IMR-90 (cell line): ENCODE data around the gene ZNF407. TPM values are rescaled to one million over a fixed set of nuclear protein-coding genes. Genes with fewer than 3 reads are reported as not detected.

Experiments
- ATAC-seq: fragments of 200-7000 bp; cut with Tn5 transposase; 2 replicates; pipeline ENCODE4 v1.9.1; 2020; ENCODE audit warnings: low read depth, mild to moderate bottlenecking, moderate library complexity
- BruUV-seq: library from RNA; stranded (reverse); fragments of 400-500 nt; replicated peaks from 2 replicates; lab custom pipeline; 2021; lab: Mats Ljungman, UMichigan
- CTCF ChIA-PET: fragments of 300-600 bp; formaldehyde crosslinking; extraction: SDS; loops from one replicate; lab custom pipeline; 2021; ENCODE audit warnings: antibody characterized with exemption; lab: Yijun Ruan, JAX
- POLR2A ChIA-PET: fragments of 300-600 bp; sonication (Branson Sonifier 250); formaldehyde crosslinking; loops from one replicate; lab custom pipeline; 2022; ENCODE audit warnings: antibody characterized with exemption; ENCODE audit not compliant: unreplicated experiment; lab: Charles Lee
- DNase-seq: peaks from one replicate; pipeline ENCODE4 v3.0.0; 2013
- H2AFZ ChIP-seq: replicated peaks from 2 replicates; pipeline ENCODE3; 2013; ENCODE audit warnings: low read length, mild to moderate bottlenecking; ENCODE audit not compliant: poor library complexity
- H2AK5ac ChIP-seq: 2 replicates; pipeline ENCODE4 v1.6.1; 2013; ENCODE audit warnings: low read depth, low read length, inconsistent platforms
- H2AK9ac ChIP-seq: replicated peaks from 2 replicates; pipeline ENCODE3; 2013; ENCODE audit warnings: mild to moderate bottlenecking, low read depth, low read length, moderate library complexity; ENCODE audit not compliant: poor library complexity
- H2BK120ac ChIP-seq: 2 replicates; pipeline ENCODE4 v1.6.1; 2013; ENCODE audit warnings: low read depth, low read length, inconsistent platforms
- H2BK15ac ChIP-seq: 3 replicates; pipeline ENCODE4 v1.6.1; 2013; ENCODE audit warnings: low read depth, low read length, inconsistent platforms
- H2BK20ac ChIP-seq: 2 replicates; pipeline ENCODE4 v1.6.1; 2013; ENCODE audit warnings: low read depth, mild to moderate bottlenecking, inconsistent platforms, low read length, moderate library complexity
- H2BK5ac ChIP-seq: 2 replicates; pipeline ENCODE4 v1.6.1; 2013; ENCODE audit warnings: mild to moderate bottlenecking, low read depth, low read length, inconsistent platforms; ENCODE audit not compliant: poor library complexity, severe bottlenecking
- H3K14ac ChIP-seq: replicated peaks from 2 replicates; pipeline ENCODE4 v1.6.1; 2013; ENCODE audit warnings: low read depth, low read length, inconsistent platforms
- H3K18ac ChIP-seq: 2 replicates; pipeline ENCODE4 v1.6.1; 2013; ENCODE audit warnings: low read depth, low read length, control low read depth
- H3K23ac ChIP-seq: 2 replicates; pipeline ENCODE4 v1.6.1; 2013; ENCODE audit warnings: low read depth, low read length, inconsistent platforms
- H3K27ac ChIP-seq: 2 replicates; pipeline ENCODE4 v1.5.1; 2013; ENCODE audit warnings: mild to moderate bottlenecking, control low read depth, low read length; ENCODE audit not compliant: insufficient read depth
- H3K27me3 ChIP-seq: 2 replicates; pipeline ENCODE4 v1.6.1; 2013; ENCODE audit warnings: low read length; ENCODE audit not compliant: control insufficient read depth, insufficient read depth
- H3K36me3 ChIP-seq: 2 replicates; pipeline ENCODE4 v1.6.1; 2013; ENCODE audit warnings: low read length, mixed read lengths; ENCODE audit not compliant: control insufficient read depth, insufficient read depth
- H3K4ac ChIP-seq: 2 replicates; pipeline ENCODE4 v1.6.1; 2013; ENCODE audit warnings: low read depth, low read length, inconsistent platforms
- H3K4me1 ChIP-seq: 2 replicates; pipeline ENCODE4 v1.6.1; 2013; ENCODE audit warnings: low read length, mixed read lengths; ENCODE audit not compliant: control insufficient read depth, insufficient read depth
- H3K4me2 ChIP-seq: 2 replicates; pipeline ENCODE4 v1.6.1; 2013; ENCODE audit warnings: low read depth, mild to moderate bottlenecking, control low read depth, low read length, moderate library complexity
- H3K4me3 ChIP-seq: 2 replicates; pipeline ENCODE4 v1.5.1; 2013; ENCODE audit warnings: low read depth, mild to moderate bottlenecking, control low read depth, low read length, moderate library complexity; ENCODE audit not compliant: insufficient read depth
- H3K56ac ChIP-seq: 2 replicates; pipeline ENCODE4 v1.6.1; 2013; ENCODE audit warnings: low read length, inconsistent platforms; ENCODE audit not compliant: insufficient read depth; ENCODE audit errors: extremely low read depth
- H3K79me1 ChIP-seq, 2 experiments: 2 replicates each; pipeline ENCODE4 v1.6.1; 2013; ENCODE audit warnings: low read length in 2 of 2, inconsistent platforms in 1 of 2, low read depth in 1 of 2
- H3K9ac ChIP-seq: 2 replicates; pipeline ENCODE4 v1.6.1; 2013; ENCODE audit warnings: low read depth, low read length, control low read depth
- H3K9me1 ChIP-seq: 2 replicates; pipeline ENCODE4 v1.6.1; 2013; ENCODE audit warnings: low read length, inconsistent platforms; ENCODE audit not compliant: insufficient read depth
- H3K9me3 ChIP-seq: 2 replicates; pipeline ENCODE4 v1.6.1; 2013; ENCODE audit warnings: low read length; ENCODE audit not compliant: control insufficient read depth, insufficient read depth
- H4K20me1 ChIP-seq: 2 replicates; pipeline ENCODE4 v1.6.1; 2013; ENCODE audit warnings: low read length, inconsistent platforms; ENCODE audit not compliant: insufficient read depth
- H4K5ac ChIP-seq: 2 replicates; pipeline ENCODE4 v1.6.1; 2013; ENCODE audit warnings: mild to moderate bottlenecking, low read depth, low read length, control low read depth
- H4K8ac ChIP-seq, 2 experiments: 2 replicates each; pipeline ENCODE4 v1.6.1; 2013; ENCODE audit warnings: low read depth in 2 of 2, low read length in 2 of 2, control low read depth in 1 of 2, inconsistent platforms in 1 of 2
- H4K91ac ChIP-seq: 2 replicates; pipeline ENCODE4 v1.6.1; 2013; ENCODE audit warnings: low read depth, low read length, inconsistent platforms; ENCODE audit not compliant: insufficient read depth
- BHLHE40 ChIP-seq: fragments of 150-350 bp; IDR thresholded peaks from 2 replicates; pipeline ENCODE4 v1.6.1; 2016; ENCODE audit warnings: mild to moderate bottlenecking, low read depth, low read length
- CEBPB ChIP-seq: IDR thresholded peaks from 2 replicates; pipeline ENCODE4 v1.6.1; 2012; ENCODE audit warnings: low read depth, low read length, improper control_type of control experiment
- CHD1 ChIP-seq: IDR thresholded peaks from 2 replicates; pipeline ENCODE4 v1.6.1; 2012; ENCODE audit warnings: low read depth, low read length, improper control_type of control experiment
- MAFK ChIP-seq: IDR thresholded peaks from 2 replicates; pipeline ENCODE4 v1.6.1; 2012; ENCODE audit warnings: low read depth, low read length, improper control_type of control experiment
- MAZ ChIP-seq: IDR thresholded peaks from 2 replicates; pipeline ENCODE4 v1.6.1; 2012; ENCODE audit warnings: low read depth, mild to moderate bottlenecking, low read length, improper control_type of control experiment, moderate library complexity, borderline replicate concordance
- MXI1 ChIP-seq: IDR thresholded peaks from 2 replicates; pipeline ENCODE4 v1.6.1; 2012; ENCODE audit warnings: low read depth, mild to moderate bottlenecking, low read length, moderate library complexity, borderline replicate concordance
- NFE2L2 ChIP-seq: fragments of 150-350 bp; IDR thresholded peaks from 2 replicates; pipeline ENCODE4 v1.6.1; 2016; ENCODE audit warnings: low read depth, mild to moderate bottlenecking, low read length
- RAD21 ChIP-seq: IDR thresholded peaks from 2 replicates; pipeline ENCODE4 v1.6.1; 2012; ENCODE audit warnings: low read length, improper control_type of control experiment
- RCOR1 ChIP-seq: IDR thresholded peaks from 2 replicates; pipeline ENCODE4 v1.6.1; 2012; ENCODE audit warnings: mild to moderate bottlenecking, low read length, improper control_type of control experiment; ENCODE audit not compliant: insufficient replicate concordance
- RFX5 ChIP-seq: IDR thresholded peaks from 2 replicates; pipeline ENCODE4 v1.8.0; 2012; ENCODE audit warnings: low read depth, mild to moderate bottlenecking, low read length, moderate library complexity
- SMC3 ChIP-seq: fragments of 150-350 bp; IDR thresholded peaks from 2 replicates; pipeline ENCODE4 v1.6.1; 2016; ENCODE audit warnings: low read depth, mild to moderate bottlenecking, antibody characterized with exemption, low read length, moderate library complexity
- USF2 ChIP-seq: fragments of 150-350 bp; IDR thresholded peaks from 2 replicates; pipeline ENCODE4 v1.6.1; 2017; ENCODE audit warnings: mild to moderate bottlenecking, antibody characterized with exemption, low read length, low read depth
- WGBS, 2 experiments: methylation state at CpG; one replicate each; pipeline versions ENCODE4 v1.1.5 to v1.1.7; 2013; ENCODE audit warnings: missing lambda C conversion rate in 2 of 2; ENCODE audit not compliant: insufficient read length in 1 of 2; ENCODE audit errors: extremely low coverage in 2 of 2; 5-methylcytosine and 5-hydroxymethylcytosine counted together
- dilution Hi-C: fragments of 300-500 bp; cut with HindIII; formaldehyde crosslinking; loops from one replicate; pipeline ENCODE4 v1.14.3; 2018; ENCODE audit warnings: low sequenced_read_pairs; ENCODE audit not compliant: unreplicated experiment
- in situ Hi-C: fragments of 300-500 bp; cut with MboI; formaldehyde crosslinking; loops from 3 replicates; pipeline ENCODE4 v1.14.3; 2019; ENCODE audit warnings: low sequenced_read_pairs, inconsistent platforms, mixed read lengths
- intact Hi-C: fragments of 100-400 bp; cut with micrococcal nuclease; formaldehyde crosslinking; loops from 2 replicates; pipeline ENCODE4 v1.10.0; 2022
- polyA plus RNA-seq, 3 experiments: library from polyadenylated mRNA; depleted of rRNA; stranded (reverse); fragments of >200 nt; gene quantifications; 2 replicates each; pipeline ENCODE4 v1.2.3, GENCODE V29; 2012; ENCODE audit warnings: low replicate concordance in 1 of 3
- total RNA-seq: library from RNA; depleted of rRNA; stranded (reverse); fragments of >200 nt; gene quantifications from 2 replicates; pipeline ENCODE4 v1.2.3, GENCODE V29; 2012

The ZNF407 gene
- total and polyA plus RNA-seq, 2 of the 4 experiments (the other 2 are of a cell fraction), result 3.1 to 20.1 TPM

DNA sequence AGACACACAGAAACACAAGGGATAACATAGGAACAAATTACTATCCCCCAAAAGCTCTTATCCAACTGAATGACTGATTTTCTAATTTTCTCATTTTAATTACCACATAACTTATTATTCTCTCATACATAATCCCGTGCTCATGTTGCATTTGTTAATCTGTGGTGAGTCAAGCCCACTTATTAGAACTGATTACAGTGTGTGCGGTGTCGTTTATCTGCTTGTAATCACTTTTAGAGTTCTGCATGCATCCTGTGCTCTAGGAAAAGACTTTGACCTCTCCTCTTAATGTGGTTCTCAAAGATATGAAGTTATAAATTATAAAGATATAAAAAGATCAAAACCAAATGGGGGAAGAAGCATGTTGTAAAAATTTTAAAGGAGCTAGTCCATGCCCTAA is 33.7 kb upstream of the ZNF407 start:
- Histone ChIP-seq H4K8ac (no peak overlapping the region), H3K18ac (no peak overlapping the region), H3K4me2 (no peak overlapping the region), H4K91ac (no peak overlapping the region), H3K9ac (no peak overlapping the region), H4K20me1 (no peaks in the 10 kb centered on the region), H2AFZ (no peak overlapping the region), H3K79me1 (no peaks in the 10 kb centered on the region), H2AK5ac (no peak overlapping the region), H3K36me3 (no peaks in the 10 kb centered on the region), H4K5ac (no peak overlapping the region), H3K4me3 (no peak overlapping the region), H3K4me1 (no peaks in the 10 kb centered on the region), H2AK9ac (no peak overlapping the region), H3K23ac (no peak overlapping the region), H3K4ac (no peak overlapping the region), H2BK120ac (no peak overlapping the region), H2BK15ac (no peak overlapping the region), H3K27me3 (peaks cover 25% of the 10 kb centered on the region), H2BK20ac (no peak overlapping the region), H3K9me3 (0 out of 2 replicates have a peak, but pooled peaks cover 3% of the 10 kb centered on the region), H3K14ac (no peak overlapping the region), H3K27ac (no peak overlapping the region), H3K56ac (no peak overlapping the region), H2BK5ac (no peak overlapping the region), H3K9me1 (no peaks in the 10 kb centered on the region)
- TF ChIP-seq MAFK (no peak), MXI1 (no peak), SMC3 (no peak), RCOR1 (no peak), NFE2L2 (no peak), CHD1 (no peak), USF2 (no peak), CEBPB (no peak), RAD21 (no peak), BHLHE40 (no peak), MAZ (no peak), RFX5 (no peak)
- ChIA-PET CTCF (interaction anchor here (0.7 to 1.0 kb wide), 2 partner anchors 12 kb away, joined by 5 read pairs; no protein-coding TSS in a partner anchor), POLR2A (interaction anchor here (0.6 kb wide), 1 partner anchor 1588 kb away, joined by 3 read pairs; no protein-coding TSS in a partner anchor)
- BruUV-seq, result no TSS peak
- intact Hi-C loops (no loop called here), in situ Hi-C loops (loop anchor here (25.0 kb wide), 1 partner anchor 352 kb away; no protein-coding TSS in a partner anchor), dilution Hi-C loops (no loop called here)
- 100% methylated on average over 1 of the region's 3 CpGs; no CpG with 5 or more reads in 1 of the 2 experiments for WGBS, 2 experiments
- ATAC-seq, result no peak
- DNase-seq, result no peak
